HepG2 (cell line): ENCODE results near the gene NR1H2. TPM values are rescaled to one million over a fixed set of nuclear protein-coding genes. Genes with fewer than 3 reads are reported as not detected.

Experiments used
- ATAC-seq: fragments of 200-7000 bp; cut with Tn5 transposase; 3 replicates; pipeline ENCODE4 v1.9.1; 2020; ENCODE audit warnings: mild to moderate bottlenecking, moderate library complexity
- BruUV-seq: library from RNA; stranded (reverse); fragments of 400-500 nt; replicated peaks from 2 replicates; lab custom pipeline; 2021; lab: Mats Ljungman, UMichigan
- CTCF ChIA-PET: fragments of 300-600 bp; formaldehyde crosslinking; extraction: SDS; loops from one replicate; lab custom pipeline; 2021; ENCODE audit warnings: low total read pairs, inconsistent platforms, low intra/inter-chr PET ratio; lab: Yijun Ruan, JAX
- POLR2A ChIA-PET: fragments of 350-600 bp; sonication (Branson Sonifier 250); formaldehyde crosslinking; loops from one replicate; lab custom pipeline; 2020; ENCODE audit warnings: antibody characterized with exemption, inconsistent platforms; lab: Yijun Ruan, JAX
- DNase-seq: peaks from one replicate; pipeline ENCODE4 v3.0.0-alpha.2; 2015; ENCODE audit warnings: low spot score
- FAIRE-seq: peaks from 3 replicates; lab custom pipeline; 2011; peaks lifted over from hg19 to GRCh38; lab: Jason Lieb, UNC
- H2AFZ ChIP-seq: one replicate; pipeline ENCODE4 v1.6.1; 2011; ENCODE audit warnings: low read length, inconsistent platforms
- H3K27ac ChIP-seq: fragments of 300-600 bp; 3 replicates; pipeline ENCODE4 v1.8.0; 2011; ENCODE audit warnings: mixed run types, mild to moderate bottlenecking, mixed read lengths, low read length, inconsistent platforms; ENCODE audit not compliant: insufficient read depth; ENCODE audit errors: extremely low read length
- H3K27me3 ChIP-seq, 2 experiments: fragments of 200-600 bp in 1 of 2; 2 replicates in 1 of 2; 3 replicates in 1 of 2; pipeline versions ENCODE4 v1.6.0 to v1.8.0; 2011; ENCODE audit warnings: low read length in 2 of 2, mild to moderate bottlenecking in 2 of 2, moderate library complexity in 2 of 2, inconsistent platforms in 1 of 2; ENCODE audit not compliant: insufficient read depth in 2 of 2, control insufficient read depth in 1 of 2
- H3K36me3 ChIP-seq, 2 experiments: fragments of 200-600 bp in 1 of 2; replicated peaks in 1 of 2; 2 replicates in 1 of 2; 3 replicates in 1 of 2; pipeline versions ENCODE4 v1.5.1 to v1.8.0; 2011; ENCODE audit warnings: low read length in 2 of 2, inconsistent platforms in 1 of 2; ENCODE audit not compliant: insufficient read depth in 2 of 2, control insufficient read depth in 1 of 2
- H3K4me1 ChIP-seq: 2 replicates; pipeline ENCODE4 v1.5.1; 2012; ENCODE audit warnings: low read length, inconsistent platforms; ENCODE audit not compliant: insufficient read depth
- H3K4me2 ChIP-seq: 2 replicates; pipeline ENCODE4 v1.6.0; 2011; ENCODE audit warnings: low read depth, low read length, inconsistent platforms
- H3K4me3 ChIP-seq, 3 experiments: fragments of 200-600 bp in 1 of 3; sonication (generic), shearing (Covaris generic) in 1 of 3; replicated peaks in 1 of 3; 2 replicates each; pipeline ENCODE4 v1.5.1; 2011 to 2016; ENCODE audit warnings: low read length in 3 of 3, inconsistent platforms in 2 of 3, low read depth in 2 of 3, mild to moderate bottlenecking in 2 of 3, control low read depth in 1 of 3, mixed read lengths in 1 of 3; ENCODE audit not compliant: insufficient read depth in 1 of 3
- H3K79me2 ChIP-seq: one replicate; pipeline ENCODE4 v1.6.1; 2011; ENCODE audit warnings: low read length, inconsistent platforms; ENCODE audit not compliant: insufficient read depth
- H3K9ac ChIP-seq: 2 replicates; pipeline ENCODE4 v1.6.0; 2011; ENCODE audit warnings: mild to moderate bottlenecking, low read depth, low read length, inconsistent platforms; ENCODE audit not compliant: insufficient read depth
- H3K9me3 ChIP-seq: 2 replicates; pipeline ENCODE4 v1.5.1; 2012; ENCODE audit warnings: mild to moderate bottlenecking, low read length
- H4K20me1 ChIP-seq: 2 replicates; pipeline ENCODE4 v1.6.0; 2011; ENCODE audit warnings: inconsistent platforms, mild to moderate bottlenecking, low read length, moderate library complexity; ENCODE audit not compliant: insufficient read depth
- BRD4 ChIP-seq: sonication (generic); formaldehyde crosslinking; IDR thresholded peaks from 2 replicates; pipeline ENCODE4 v1.4.0; 2020; ENCODE audit warnings: missing genetic modification reagents
- ELK4 ChIP-seq: sonication (generic); formaldehyde crosslinking; IDR thresholded peaks from 2 replicates; pipeline ENCODE4 v1.9.0; 2021; ENCODE audit warnings: missing genetic modification reagents, borderline replicate concordance
- HMGXB3 ChIP-seq: sonication (generic); formaldehyde crosslinking; IDR thresholded peaks from 2 replicates; pipeline ENCODE4 v1.4.0; 2020; ENCODE audit warnings: missing genetic modification reagents, borderline replicate concordance
- IKZF5 ChIP-seq: IDR thresholded peaks from 2 replicates; pipeline ENCODE4 v1.6.1; 2018; ENCODE audit warnings: missing genetic modification reagents, mild to moderate bottlenecking, missing compliant biosample characterization
- KLF6 ChIP-seq: IDR thresholded peaks from 2 replicates; pipeline ENCODE4 v1.8.0; 2016; ENCODE audit warnings: missing biosample characterization, missing genetic modification reagents
- TEF ChIP-seq: sonication (generic); formaldehyde crosslinking; IDR thresholded peaks from 2 replicates; pipeline ENCODE4 v1.5.0; 2020; ENCODE audit warnings: missing genetic modification reagents
- THAP11 ChIP-seq: IDR thresholded peaks from 2 replicates; pipeline ENCODE4 v1.6.1; 2016; ENCODE audit warnings: missing biosample characterization, missing genetic modification reagents
- TIGD3 ChIP-seq: sonication (generic); formaldehyde crosslinking; IDR thresholded peaks from 2 replicates; pipeline ENCODE4 v1.5.1; 2020; ENCODE audit warnings: mild to moderate bottlenecking, missing genetic modification reagents, borderline replicate concordance
- ZMAT5 ChIP-seq: sonication (generic); formaldehyde crosslinking; IDR thresholded peaks from 2 replicates; pipeline ENCODE4 v1.5.0; 2020; ENCODE audit warnings: mild to moderate bottlenecking, low read depth, missing genetic modification reagents, borderline replicate concordance
- ZNF354B ChIP-seq: sonication (generic); formaldehyde crosslinking; IDR thresholded peaks from 2 replicates; pipeline ENCODE4 v1.8.0; 2022; ENCODE audit warnings: mild to moderate bottlenecking, missing genetic modification reagents
- ZNF501 ChIP-seq: sonication (generic); formaldehyde crosslinking; IDR thresholded peaks from 2 replicates; pipeline ENCODE4 v1.5.1; 2020; ENCODE audit warnings: mild to moderate bottlenecking, moderate library complexity, missing genetic modification reagents
- ZNF784 ChIP-seq: sonication (generic); formaldehyde crosslinking; IDR thresholded peaks from 2 replicates; pipeline ENCODE4 v1.5.1; 2020; ENCODE audit warnings: missing genetic modification reagents, mild to moderate bottlenecking, borderline replicate concordance
- WGBS: methylation state at CpG from one replicate; pipeline ENCODE4 v1.1.6; 2017; ENCODE audit warnings: low lambda C conversion rate; 5-methylcytosine and 5-hydroxymethylcytosine counted together
- in situ Hi-C: cut with HindIII; loops from 2 replicates; pipeline ENCODE4 v1.10.0; 2017; ENCODE audit warnings: low pct_unique_long_range_greater_than_20kb; ENCODE audit not compliant: extremely low pct_ligation_motif_present
- intact Hi-C: fragments of 100-400 bp; cut with micrococcal nuclease; formaldehyde crosslinking; loops from one replicate; pipeline ENCODE4 v1.10.0; 2022; ENCODE audit not compliant: unreplicated experiment
- polyA plus RNA-seq, 8 experiments: library from polyadenylated mRNA; depleted of rRNA in 3 of 8; stranded (reverse) in 7 of 8; unstranded in 1 of 8; fragments of >200 nt; fragmentation: Illumina TruSeq in 4 of 8; extraction: Trizol in 4 of 8; gene quantifications; 2 replicates each; pipeline versions ENCODE4 v1.2.1 to v1.2.3, GENCODE V29; 2011 to 2016; ENCODE audit warnings: low read depth in 4 of 8, missing spikeins in 1 of 8, mixed read lengths in 1 of 8; ENCODE audit not compliant: insufficient read depth in 1 of 8
- total RNA-seq, 5 experiments: library from RNA; depleted of rRNA; stranded (reverse); fragments of >200 nt; fragmentation: Illumina TruSeq; extraction: Trizol; gene quantifications; 2 replicates each; pipeline ENCODE4 v1.2.3, GENCODE V29; 2016; ENCODE audit warnings: low read depth in 1 of 5

Gene NR1H2
- total and polyA plus RNA-seq, 2 of the 13 experiments (the other 11 are each of a cell fraction or from before 2014, with no cell fraction given) = 10.3 to 13.5 TPM

GRCh38 chr19:50394017-50394416 lies 17.8 kb downstream of the NR1H2 start:
- peaks cover 11% of the 10 kb centered on the region for H3K79me2 ChIP-seq
- no peak overlapping the region for H2AFZ ChIP-seq
- H4K20me1 ChIP-seq = no peaks in the 10 kb centered on the region
- intact Hi-C loops = no loop called here
- BruUV-seq = no TSS peak
- no peak overlapping the region for H3K27ac ChIP-seq
- no peak for DNase-seq
- in situ Hi-C loops = no loop called here
- 100% methylated on average over 9 of the region's 9 CpGs for WGBS
- H3K4me3 ChIP-seq = no peak overlapping the region
- no peak overlapping the region for H3K4me2 ChIP-seq
- H3K4me1 ChIP-seq = peaks cover 5% of the 10 kb centered on the region
- H3K9ac ChIP-seq = no peak overlapping the region
- no peak for FAIRE-seq
- no peaks in the 10 kb centered on the region for H3K9me3 ChIP-seq
- no peaks in the 10 kb centered on the region for H3K27me3 ChIP-seq
- H3K36me3 ChIP-seq = peaks cover 1 to 14% of the 10 kb centered on the region in 2 experiments; a peak in 4 of 5 replicates
- ATAC-seq = no peak
- ChIA-PET POLR2A (interaction anchor here (2.6 kb wide), 1 partner anchor 10 kb away, joined by 7 read pairs; the partner anchor contains the start of gene POLD1), CTCF (no interaction called here)
- TF ChIP-seq ELK4 (CRISPR knock-in tag) = no peak
- TF ChIP-seq ZMAT5 = no peak
- TF ChIP-seq TEF (CRISPR knock-in tag) = no peak
- no peak for TF ChIP-seq THAP11 (CRISPR knock-in tag)
- no peak for TF ChIP-seq BRD4 (CRISPR knock-in tag)
- no peak for TF ChIP-seq ZNF784
- TF ChIP-seq ZNF354B (CRISPR knock-in tag) = no peak
- TF ChIP-seq HMGXB3 (CRISPR knock-in tag) = no peak
- no peak for TF ChIP-seq TIGD3 (CRISPR knock-in tag)
- no peak for TF ChIP-seq ZNF501 (CRISPR knock-in tag)
- no peak for TF ChIP-seq KLF6 (CRISPR knock-in tag)
- TF ChIP-seq IKZF5 (CRISPR knock-in tag) = no peak
